Prostate gland (tissue), 2 donors: ENCODE measurements around the gene HDAC4.

ENCODE experiments used
- POLR2A ChIP-seq: fragments of 450-650 bp; IDR thresholded peaks from one replicate; pipeline ENCODE4 v1.6.1; 2016; ENCODE audit warnings: antibody characterized with exemption, mild to moderate bottlenecking
- TF ChIP-seq, protein P1 (sequence below), 4 experiments: fragments of 200-600 bp in 2 of 4; fragments of 450-650 bp in 2 of 4; sonication (generic) in 2 of 4; IDR thresholded peaks; 1 replicate in 3 of 4; 2 replicates in 1 of 4; pipeline ENCODE4 v1.5.1; 2016 to 2019; ENCODE audit warnings: antibody characterized with exemption in 4 of 4, mild to moderate bottlenecking in 2 of 4, moderate library complexity in 2 of 4

DNA sequence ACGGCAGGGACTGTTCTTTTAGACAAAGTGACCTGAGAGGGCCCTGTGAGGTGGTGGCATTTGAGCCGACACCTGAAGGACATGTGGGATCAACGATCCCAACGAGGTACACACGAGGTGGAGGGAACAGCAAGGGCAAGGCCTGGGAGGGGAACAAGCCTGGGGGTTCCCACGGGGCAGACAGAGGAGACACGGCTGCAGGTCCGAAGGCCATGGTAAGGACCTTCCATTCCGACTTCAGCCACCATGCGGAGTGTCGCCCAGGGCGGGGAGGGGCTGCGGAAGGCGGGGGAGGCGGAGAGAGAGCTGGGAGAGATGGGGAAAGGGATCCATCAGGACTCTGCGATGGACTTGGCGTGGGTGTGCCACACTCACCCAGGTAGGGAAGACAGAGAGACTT is 151.8 kb downstream of the HDAC4 start:
- no peak for TF ChIP-seq POLR2A
- TF ChIP-seq, protein P1, sequence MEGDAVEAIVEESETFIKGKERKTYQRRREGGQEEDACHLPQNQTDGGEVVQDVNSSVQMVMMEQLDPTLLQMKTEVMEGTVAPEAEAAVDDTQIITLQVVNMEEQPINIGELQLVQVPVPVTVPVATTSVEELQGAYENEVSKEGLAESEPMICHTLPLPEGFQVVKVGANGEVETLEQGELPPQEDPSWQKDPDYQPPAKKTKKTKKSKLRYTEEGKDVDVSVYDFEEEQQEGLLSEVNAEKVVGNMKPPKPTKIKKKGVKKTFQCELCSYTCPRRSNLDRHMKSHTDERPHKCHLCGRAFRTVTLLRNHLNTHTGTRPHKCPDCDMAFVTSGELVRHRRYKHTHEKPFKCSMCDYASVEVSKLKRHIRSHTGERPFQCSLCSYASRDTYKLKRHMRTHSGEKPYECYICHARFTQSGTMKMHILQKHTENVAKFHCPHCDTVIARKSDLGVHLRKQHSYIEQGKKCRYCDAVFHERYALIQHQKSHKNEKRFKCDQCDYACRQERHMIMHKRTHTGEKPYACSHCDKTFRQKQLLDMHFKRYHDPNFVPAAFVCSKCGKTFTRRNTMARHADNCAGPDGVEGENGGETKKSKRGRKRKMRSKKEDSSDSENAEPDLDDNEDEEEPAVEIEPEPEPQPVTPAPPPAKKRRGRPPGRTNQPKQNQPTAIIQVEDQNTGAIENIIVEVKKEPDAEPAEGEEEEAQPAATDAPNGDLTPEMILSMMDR (IDR thresholded peaks at IDR 0.05): no peak
